Endothelial cell of umbilical vein (primary cell): ENCODE data around the gene VMP1. TPM values are rescaled to one million over a fixed set of nuclear protein-coding genes. Genes with fewer than 3 reads are reported as not detected.

Source experiments
- BruUV-seq: library from RNA; stranded (reverse); fragments of 400-500 nt; replicated peaks from 2 replicates; lab custom pipeline; 2021; lab: Mats Ljungman, UMichigan
- CTCF ChIA-PET: fragments of 300-600, 350-600 bp; sonication (Branson Sonifier 250); formaldehyde crosslinking; loops from one replicate; lab custom pipeline; 2021; ENCODE audit warnings: antibody characterized with exemption, inconsistent platforms; lab: Charles Lee
- POLR2A ChIA-PET: fragments of 300-600, 350-600 bp; sonication (Branson Sonifier 250); formaldehyde crosslinking; loops from one replicate; lab custom pipeline; 2021; ENCODE audit warnings: antibody characterized with exemption, inconsistent platforms; lab: Charles Lee
- DNase-seq: peaks from one replicate; pipeline ENCODE4 v3.0.0-alpha.2; 2011; ENCODE audit warnings: low read depth, low spot score
- FAIRE-seq: peaks from 2 replicates; lab custom pipeline; 2011; peaks lifted over from hg19 to GRCh38; lab: Jason Lieb, UNC
- H2AFZ ChIP-seq: 2 replicates; pipeline ENCODE4 v1.6.0; 2012; ENCODE audit warnings: low read depth, low read length, control low read depth, inconsistent platforms
- H3K27ac ChIP-seq: 2 replicates; pipeline ENCODE4 v1.5.1; 2011; ENCODE audit warnings: low read depth, mild to moderate bottlenecking, control low read depth, low read length, moderate library complexity; ENCODE audit not compliant: insufficient read depth
- H3K27me3 ChIP-seq, 2 experiments: 2 replicates each; pipeline versions ENCODE4 v1.6.0 to v1.6.1; 2011; ENCODE audit warnings: low read length in 2 of 2, mixed read lengths in 1 of 2; ENCODE audit not compliant: control insufficient read depth in 2 of 2, insufficient read depth in 2 of 2
- H3K36me3 ChIP-seq, 2 experiments: 2 replicates in 1 of 2; 3 replicates in 1 of 2; pipeline ENCODE4 v1.5.1; 2011; ENCODE audit warnings: low read length in 2 of 2, mild to moderate bottlenecking in 1 of 2, moderate library complexity in 1 of 2; ENCODE audit not compliant: control insufficient read depth in 2 of 2, insufficient read depth in 2 of 2; ENCODE audit errors: extremely low read depth in 1 of 2
- H3K4me1 ChIP-seq: 3 replicates; pipeline ENCODE4 v1.5.1; 2011; ENCODE audit warnings: mild to moderate bottlenecking, low read length; ENCODE audit not compliant: control insufficient read depth, insufficient read depth; ENCODE audit errors: extremely low read depth
- H3K4me2 ChIP-seq: 2 replicates; pipeline ENCODE4 v1.6.1; 2011; ENCODE audit warnings: low read length, control low read depth, mixed read lengths; ENCODE audit not compliant: insufficient read depth
- H3K4me3 ChIP-seq, 3 experiments: fragments of 200-600 bp in 1 of 3; sonication (generic), shearing (Covaris generic) in 1 of 3; replicated peaks in 1 of 3; 2 replicates each; pipeline ENCODE4 v1.5.1; 2011 to 2016; ENCODE audit warnings: control low read depth in 3 of 3, low read length in 3 of 3, mild to moderate bottlenecking in 2 of 3, inconsistent platforms in 1 of 3, low read depth in 1 of 3, moderate library complexity in 1 of 3; ENCODE audit not compliant: insufficient read depth in 1 of 3
- H3K79me2 ChIP-seq: 2 replicates; pipeline ENCODE4 v1.6.0; 2012; ENCODE audit warnings: low read length, inconsistent platforms; ENCODE audit not compliant: control insufficient read depth, insufficient read depth
- H3K9ac ChIP-seq: replicated peaks from 2 replicates; pipeline ENCODE3; 2011; ENCODE audit warnings: low read length, control low read depth; ENCODE audit not compliant: insufficient read depth; ENCODE audit errors: extremely low read depth
- H3K9me1 ChIP-seq: replicated peaks from 3 replicates; pipeline ENCODE4 v1.6.0; 2011; ENCODE audit warnings: mild to moderate bottlenecking, low read length; ENCODE audit not compliant: control insufficient read depth, insufficient read depth; ENCODE audit errors: extremely low read depth
- H3K9me3 ChIP-seq: replicated peaks from 2 replicates; pipeline ENCODE4 v1.5.1; 2012; ENCODE audit warnings: low read length, inconsistent platforms; ENCODE audit not compliant: control insufficient read depth, insufficient read depth
- H4K20me1 ChIP-seq: replicated peaks from 2 replicates; pipeline ENCODE3; 2011; ENCODE audit warnings: mild to moderate bottlenecking, low read length; ENCODE audit not compliant: control insufficient read depth, insufficient read depth; ENCODE audit errors: extremely low read depth
- CTCF ChIP-seq, 2 donors: IDR thresholded peaks; 1 replicate in 1 of 2; 2 replicates in 1 of 2; pipeline ENCODE4 v1.5.1; 2011; ENCODE audit warnings: low read length in 2 of 2, mild to moderate bottlenecking in 2 of 2, moderate library complexity in 2 of 2, control low read depth in 1 of 2, inconsistent platforms in 1 of 2, low read depth in 1 of 2; ENCODE audit not compliant: insufficient read depth in 1 of 2; ENCODE audit errors: extremely low read depth in 1 of 2
- EZH2 ChIP-seq: IDR thresholded peaks from 2 replicates; pipeline ENCODE4 v1.6.1; 2012; ENCODE audit warnings: borderline replicate concordance, low read depth, mild to moderate bottlenecking, moderate library complexity, low read length, inconsistent platforms; ENCODE audit not compliant: severe bottlenecking
- FOS ChIP-seq: IDR thresholded peaks from 2 replicates; pipeline ENCODE4 v1.6.1; 2011; ENCODE audit warnings: mild to moderate bottlenecking, low read length, moderate library complexity, borderline replicate concordance; ENCODE audit not compliant: insufficient read depth
- GATA2 ChIP-seq: IDR thresholded peaks from 2 replicates; pipeline ENCODE4 v1.7.0; 2011; ENCODE audit warnings: low read depth, mild to moderate bottlenecking, moderate library complexity, mixed read lengths, low read length; ENCODE audit not compliant: insufficient read length, insufficient read depth
- JUN ChIP-seq: IDR thresholded peaks from 2 replicates; pipeline ENCODE4 v1.6.1; 2011; ENCODE audit warnings: borderline replicate concordance, low read depth; ENCODE audit not compliant: insufficient read length, insufficient read depth
- MAX ChIP-seq: IDR thresholded peaks from 2 replicates; pipeline ENCODE4 v1.6.1; 2011; ENCODE audit not compliant: insufficient read depth, insufficient read length
- MYC ChIP-seq: IDR thresholded peaks from one replicate; pipeline ENCODE4 v1.6.1; 2011; ENCODE audit warnings: mild to moderate bottlenecking, low read depth, low read length
- POLR2A ChIP-seq: IDR thresholded peaks from 2 replicates; pipeline ENCODE4 v1.6.1; 2012; ENCODE audit warnings: low read depth, mild to moderate bottlenecking, control low read depth, low read length
- POLR2AphosphoS5 ChIP-seq: IDR thresholded peaks from 2 replicates; pipeline ENCODE4 v1.6.1; 2012; ENCODE audit warnings: low read depth, mild to moderate bottlenecking, control low read depth, low read length, moderate library complexity; ENCODE audit not compliant: insufficient read depth
- dilution Hi-C: fragments of 300-500 bp; cut with MboI; formaldehyde crosslinking; loops from one replicate; pipeline ENCODE4 v1.15.0; 2019; ENCODE audit warnings: low sequenced_read_pairs; ENCODE audit not compliant: extremely low pct_ligation_motif_present
- intact Hi-C: fragments of 100-400 bp; cut with micrococcal nuclease; formaldehyde crosslinking; loops from one replicate; pipeline ENCODE4 v1.10.0; 2022
- polyA plus RNA-seq, 4 experiments: library from polyadenylated mRNA; depleted of rRNA in 3 of 4; stranded (reverse) in 3 of 4; unstranded in 1 of 4; fragments of >200 nt; gene quantifications; 2 replicates each; pipeline versions ENCODE4 v1.2.1 to v1.2.3, GENCODE V29; 2011 to 2012; ENCODE audit warnings: missing spikeins in 1 of 4
- total RNA-seq: library from RNA; stranded (reverse); gene quantifications from 2 replicates; pipeline ENCODE4 v1.2.3, GENCODE V29; 2021

The VMP1 gene
- total and polyA plus RNA-seq, 2 donors (not counting 3 experiments of a cell fraction or from before 2014, with no cell fraction given): 138 to 270 TPM

GRCh38 chr17:59783221-59784047 lies 76.0 kb downstream of the VMP1 start:
- no peak overlapping the region for H2AFZ ChIP-seq
- TF ChIP-seq POLR2A (peak; percentile 76), POLR2AphosphoS5 (peak; percentile 17), CTCF (IDR thresholded peaks at IDR 0.05; ENCODE audit: extremely low read depth in 1 of 2, insufficient read depth in 1 of 2, low read depth in 1 of 2, low read length in 2 of 2) (no peak), MYC (no peak), MAX (no peak), EZH2 (no peak), GATA2 (peak; percentile 56), JUN (peak; percentile 28), FOS (peak; percentile 54)
- DNase-seq: peak; percentile 91
- H3K9me1 ChIP-seq: no peaks in the 10 kb centered on the region
- H3K36me3 ChIP-seq: no peaks in the 10 kb centered on the region
- H4K20me1 ChIP-seq: no peaks in the 10 kb centered on the region
- peak; percentile 24 for FAIRE-seq
- no peaks in the 10 kb centered on the region for H3K9me3 ChIP-seq
- H3K4me2 ChIP-seq: peak overlapping the region; percentile 70
- H3K27me3 ChIP-seq: no peaks in the 10 kb centered on the region
- TSS peak; percentile 49 for BruUV-seq
- peaks cover 59% of the 10 kb centered on the region for H3K4me1 ChIP-seq
- peak overlapping the region in 1 of 3 experiments; percentile 6 for H3K4me3 ChIP-seq
- peak overlapping the region; percentile 98 for H3K27ac ChIP-seq
- ChIA-PET CTCF (interaction anchor here (0.8 to 2.3 kb wide), 10 partner anchors 9 to 76 kb away, joined by 3 to 23 read pairs (median 4); no protein-coding TSS in a partner anchor), POLR2A (interaction anchor here (0.6 to 2.0 kb wide), 11 partner anchors 9 to 62 kb away, joined by 3 to 8 read pairs (median 5); no protein-coding TSS in a partner anchor)
- H3K79me2 ChIP-seq: peaks cover 5% of the 10 kb centered on the region
- dilution Hi-C loops: no loop called here
- peak overlapping the region; percentile 82 for H3K9ac ChIP-seq
- intact Hi-C loops: loop anchor here (1.0 to 2.0 kb wide), 3 partner anchors 13 to 46 kb away; no protein-coding TSS in a partner anchor
